Measurements from ENCODE around the gene TMEM209.

DNA sequence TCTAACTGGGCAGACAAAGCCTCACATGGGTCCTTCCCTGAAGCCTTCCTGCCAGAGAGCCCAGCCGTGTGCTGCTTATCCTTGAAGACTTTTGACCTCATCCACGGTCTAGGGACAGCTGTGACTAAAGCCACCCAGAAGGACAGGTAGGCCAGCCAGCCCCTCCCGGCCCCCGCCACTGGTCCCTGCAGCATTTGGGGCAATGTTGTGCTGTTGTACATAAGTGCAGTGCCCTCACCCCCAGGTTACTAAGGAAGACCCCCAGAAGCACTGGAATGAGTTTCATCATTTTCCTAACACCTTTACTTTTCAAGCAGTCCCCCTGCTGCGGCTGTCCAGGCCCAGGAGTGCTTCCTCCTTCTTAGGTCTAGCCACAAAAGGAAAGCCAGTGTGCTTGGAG, 43.0 kb downstream of the TMEM209 start:
- TF ChIP-seq SP1 (IDR thresholded peaks at IDR 0.05) (no peak), GABPA (IDR thresholded peaks at IDR 0.05 in 1 of 2, conservative IDR thresholded peaks at IDR 0.05 in 1 of 2) (no peak), RAD21 (IDR thresholded peaks at IDR 0.05) (no peak), REST (IDR thresholded peaks at IDR 0.05) (no peak), ZBTB33 (IDR thresholded peaks at IDR 0.05) (no peak), EGR1 (IDR thresholded peaks at IDR 0.05; ENCODE audit: low read depth in 2 of 2) (no peak), ATF3 (IDR thresholded peaks at IDR 0.05) (no peak), TAF1 (conservative IDR thresholded peaks at IDR 0.05) (no peak), RXRA (IDR thresholded peaks at IDR 0.05) (no peak)
- TF ChIP-seq, protein P1, sequence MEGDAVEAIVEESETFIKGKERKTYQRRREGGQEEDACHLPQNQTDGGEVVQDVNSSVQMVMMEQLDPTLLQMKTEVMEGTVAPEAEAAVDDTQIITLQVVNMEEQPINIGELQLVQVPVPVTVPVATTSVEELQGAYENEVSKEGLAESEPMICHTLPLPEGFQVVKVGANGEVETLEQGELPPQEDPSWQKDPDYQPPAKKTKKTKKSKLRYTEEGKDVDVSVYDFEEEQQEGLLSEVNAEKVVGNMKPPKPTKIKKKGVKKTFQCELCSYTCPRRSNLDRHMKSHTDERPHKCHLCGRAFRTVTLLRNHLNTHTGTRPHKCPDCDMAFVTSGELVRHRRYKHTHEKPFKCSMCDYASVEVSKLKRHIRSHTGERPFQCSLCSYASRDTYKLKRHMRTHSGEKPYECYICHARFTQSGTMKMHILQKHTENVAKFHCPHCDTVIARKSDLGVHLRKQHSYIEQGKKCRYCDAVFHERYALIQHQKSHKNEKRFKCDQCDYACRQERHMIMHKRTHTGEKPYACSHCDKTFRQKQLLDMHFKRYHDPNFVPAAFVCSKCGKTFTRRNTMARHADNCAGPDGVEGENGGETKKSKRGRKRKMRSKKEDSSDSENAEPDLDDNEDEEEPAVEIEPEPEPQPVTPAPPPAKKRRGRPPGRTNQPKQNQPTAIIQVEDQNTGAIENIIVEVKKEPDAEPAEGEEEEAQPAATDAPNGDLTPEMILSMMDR (IDR thresholded peaks at IDR 0.05; ENCODE audit: low read depth, low read length, missing input control) = no peak
